B cell (primary cell): Measurements from ENCODE around the gene RIN3. TPM values are rescaled to one million over a fixed set of nuclear protein-coding genes. Genes with fewer than 3 reads are reported as not detected.

ENCODE experiments used
- ATAC-seq: fragments of 200-7000 bp; cut with Tn5 transposase; one replicate; pipeline ENCODE4 v1.10.0; 2021; ENCODE audit warnings: low read depth, mild to moderate bottlenecking, moderate number of reproducible peaks, moderate library complexity
- CTCF ChIA-PET: fragments of 350-600 bp; sonication (Branson Sonifier 250); formaldehyde crosslinking; loops from one replicate; lab custom pipeline; 2021; ENCODE audit warnings: antibody characterized with exemption, inconsistent platforms; lab: Charles Lee
- POLR2A ChIA-PET: fragments of 350-600 bp; sonication (Branson Sonifier 250); formaldehyde crosslinking; loops from one replicate; lab custom pipeline; 2021; ENCODE audit warnings: antibody characterized with exemption; lab: Charles Lee
- DNase-seq: peaks from one replicate; pipeline ENCODE4 v3.0.0; 2013
- H2AFZ ChIP-seq: 2 replicates; pipeline ENCODE4 v1.6.1; 2012; ENCODE audit warnings: mild to moderate bottlenecking, low read depth, low read length; ENCODE audit not compliant: insufficient read depth, poor library complexity, severe bottlenecking
- H3K27ac ChIP-seq, 2 donors: 1 replicate in 1 of 2; 2 replicates in 1 of 2; pipeline ENCODE4 v1.5.1; 2012 to 2013; ENCODE audit warnings: low read length in 2 of 2, mild to moderate bottlenecking in 2 of 2, moderate library complexity in 1 of 2
- H3K27me3 ChIP-seq, 4 experiments: fragments of 200-600 bp in 1 of 4; sonication (generic) in 1 of 4; replicated peaks in 1 of 4; 1 replicate in 2 of 4; 2 replicates in 2 of 4; pipeline versions ENCODE4 v1.6.1 to v1.7.0; 2013 to 2016; ENCODE audit warnings: low read length in 3 of 4, mild to moderate bottlenecking in 2 of 4, mixed read lengths in 1 of 4, moderate library complexity in 1 of 4; ENCODE audit not compliant: insufficient read depth in 4 of 4, control insufficient read depth in 3 of 4; ENCODE audit errors: control extremely low read depth in 1 of 4
- H3K36me3 ChIP-seq, 2 experiments: replicated peaks in 1 of 2; 1 replicate in 1 of 2; 2 replicates in 1 of 2; pipeline versions ENCODE4 v1.6.1 to v1.7.1; 2013; ENCODE audit warnings: low read length in 1 of 2; ENCODE audit not compliant: insufficient read depth in 2 of 2, control insufficient read depth in 1 of 2; ENCODE audit errors: control extremely low read depth in 1 of 2, extremely low read depth in 1 of 2
- H3K4me1 ChIP-seq, 2 donors: fragments of 200-600 bp in 1 of 2; sonication (generic) in 1 of 2; 1 replicate in 1 of 2; 2 replicates in 1 of 2; pipeline versions ENCODE4 v1.5.1 to v1.6.1; 2013 to 2017; ENCODE audit warnings: low read length in 2 of 2; ENCODE audit not compliant: control insufficient read depth in 2 of 2, insufficient read depth in 2 of 2
- H3K4me2 ChIP-seq: replicated peaks from 2 replicates; pipeline ENCODE3; 2012; ENCODE audit warnings: mild to moderate bottlenecking, low read depth, low read length; ENCODE audit not compliant: poor library complexity, severe bottlenecking
- H3K4me3 ChIP-seq, 5 experiments: fragments of 200-600 bp in 1 of 5; sonication (generic) in 1 of 5; 1 replicate in 3 of 5; 2 replicates in 2 of 5; pipeline versions ENCODE4 v1.5.1 to v1.7.0; 2011 to 2016; ENCODE audit warnings: low read length in 4 of 5, mild to moderate bottlenecking in 4 of 5, low read depth in 2 of 5, control low read depth in 1 of 5, moderate library complexity in 1 of 5; ENCODE audit not compliant: insufficient read depth in 1 of 5; ENCODE audit errors: control extremely low read depth in 1 of 5, extremely low read depth in 1 of 5
- H3K79me2 ChIP-seq: fragments of 200-600 bp; sonication (generic); one replicate; pipeline ENCODE4 v1.6.0; 2016; ENCODE audit warnings: low read length; ENCODE audit not compliant: control insufficient read depth, insufficient read depth
- H3K9ac ChIP-seq: fragments of 200-600 bp; sonication (generic); 2 replicates; pipeline ENCODE4 v1.6.1; 2017; ENCODE audit warnings: mild to moderate bottlenecking, low read length, moderate library complexity
- H3K9me3 ChIP-seq, 3 donors: one replicate each; pipeline versions ENCODE4 v1.6.1 to v1.7.1; 2013; ENCODE audit warnings: low read length in 2 of 3; ENCODE audit not compliant: control insufficient read depth in 2 of 3, insufficient read depth in 1 of 3; ENCODE audit errors: control extremely low read depth in 1 of 3
- H4K20me1 ChIP-seq: 2 replicates; pipeline ENCODE4 v1.6.0; 2012; ENCODE audit warnings: mild to moderate bottlenecking, low read length; ENCODE audit not compliant: insufficient read depth, control insufficient read depth, poor library complexity, severe bottlenecking
- H3K27ac Mint-ChIP-seq: one replicate; pipeline ENCODE4 v1.8.0; 2021; ENCODE audit warnings: mixed read lengths
- H3K27me3 Mint-ChIP-seq: one replicate; pipeline ENCODE4 v1.8.0; 2021; ENCODE audit warnings: mixed read lengths
- H3K4me1 Mint-ChIP-seq: one replicate; pipeline ENCODE4 v1.8.0; 2021; ENCODE audit warnings: mixed read lengths
- H3K4me3 Mint-ChIP-seq: one replicate; pipeline ENCODE4 v1.8.0; 2021; ENCODE audit warnings: mixed read lengths
- H3K9me3 Mint-ChIP-seq: one replicate; pipeline ENCODE4 v1.8.0; 2022; ENCODE audit warnings: mixed read lengths; ENCODE audit not compliant: insufficient read depth
- CTCF ChIP-seq: fragments of 200-600 bp; IDR thresholded peaks from one replicate; pipeline ENCODE4 v1.8.0; 2022; ENCODE audit warnings: antibody characterized with exemption, mild to moderate bottlenecking
- EZH2 ChIP-seq: IDR thresholded peaks from 2 replicates; pipeline ENCODE4 v1.6.1; 2012; ENCODE audit warnings: borderline replicate concordance, low read depth, mild to moderate bottlenecking, moderate library complexity, low read length; ENCODE audit not compliant: insufficient read depth, poor library complexity, severe bottlenecking
- WGBS: methylation state at CpG from one replicate; pipeline ENCODE4 v1.1.5; 2013; ENCODE audit warnings: missing lambda C conversion rate; ENCODE audit not compliant: insufficient coverage; 5-methylcytosine and 5-hydroxymethylcytosine counted together
- intact Hi-C: fragments of 100-400 bp; cut with micrococcal nuclease; formaldehyde crosslinking; loops from one replicate; pipeline ENCODE4 v1.10.0; 2022
- polyA plus RNA-seq: library from polyadenylated mRNA; depleted of rRNA; stranded (reverse); fragments of >200 nt; gene quantifications from 2 replicates; pipeline ENCODE4 v1.2.3, GENCODE V29; 2012
- total RNA-seq, 2 donors: library from RNA; stranded (reverse); fragments of 120-200 nt in 1 of 2; gene quantifications; 1 replicate in 1 of 2; 2 replicates in 1 of 2; pipeline versions ENCODE4 v1.2.3 to v1.2.4, GENCODE V29; 2013 to 2022

Gene RIN3
- total and polyA plus RNA-seq, 2 donors (not counting 1 experiment from before 2014, with no cell fraction given): 62.1 to 123 TPM

- Histone ChIP-seq H3K27ac (no peak overlapping the region), H4K20me1 (peaks cover 34% of the 10 kb centered on the region), H3K4me3 (no peak overlapping the region), H3K4me1 (peaks cover 6 to 7% of the 10 kb centered on the region in 2 donors), H3K9me3 (peaks cover 0 to 3% (median 0%) of the 10 kb centered on the region in 3 donors), H3K27me3 (no peaks in the 10 kb centered on the region), H3K9ac (no peak overlapping the region), H3K4me2 (no peak overlapping the region), H3K79me2 (peaks cover 10% of the 10 kb centered on the region), H2AFZ (no peak overlapping the region), H3K36me3 (no peaks in the 10 kb centered on the region)
- no peaks in the 10 kb centered on the region for H3K9me3 Mint-ChIP-seq
- no peak overlapping the region for H3K4me3 Mint-ChIP-seq
- 100% methylated on average over 2 of the region's 7 CpGs for WGBS
- DNase-seq (no peak), ATAC-seq (no peak)
- ChIA-PET POLR2A (no interaction called here), CTCF (interaction anchor here (0.6 kb wide), 1 partner anchor 8 kb away, joined by 4 read pairs; no protein-coding TSS in a partner anchor)
- no peak overlapping the region for H3K27ac Mint-ChIP-seq
- intact Hi-C loops: no loop called here
- peaks cover 20% of the 10 kb centered on the region for H3K4me1 Mint-ChIP-seq
- H3K27me3 Mint-ChIP-seq: peaks cover 10% of the 10 kb centered on the region
- TF ChIP-seq EZH2: no peak
- no peak for TF ChIP-seq CTCF
Measured at GRCh38 chr14:92546347-92547053, 32.9 kb downstream of the RIN3 start.
